Measurements from ENCODE around the gene ZFP91. TPM values are rescaled to one million over a fixed set of nuclear protein-coding genes. Genes with fewer than 3 reads are reported as not detected.

Gene ZFP91
- total and polyA plus RNA-seq, 7 donors: 27.8 to 94.1 (median 68.4) TPM

- no peak overlapping the region for H3K4me3 ChIP-seq
- H3K4me1 ChIP-seq: peaks cover 51% of the 10 kb centered on the region
- H3K27ac ChIP-seq: no peak overlapping the region
- H3K9me3 ChIP-seq: no peaks in the 10 kb centered on the region
- intact Hi-C loops (cut with DNase I): no loop called here
- ATAC-seq (no peak), DNase-seq (no peak)
- H3K36me3 ChIP-seq (ENCODE audit: insufficient read depth in 1 of 2, low read depth in 1 of 2): no peaks in the 10 kb centered on the region
- TF ChIP-seq, protein P1, sequence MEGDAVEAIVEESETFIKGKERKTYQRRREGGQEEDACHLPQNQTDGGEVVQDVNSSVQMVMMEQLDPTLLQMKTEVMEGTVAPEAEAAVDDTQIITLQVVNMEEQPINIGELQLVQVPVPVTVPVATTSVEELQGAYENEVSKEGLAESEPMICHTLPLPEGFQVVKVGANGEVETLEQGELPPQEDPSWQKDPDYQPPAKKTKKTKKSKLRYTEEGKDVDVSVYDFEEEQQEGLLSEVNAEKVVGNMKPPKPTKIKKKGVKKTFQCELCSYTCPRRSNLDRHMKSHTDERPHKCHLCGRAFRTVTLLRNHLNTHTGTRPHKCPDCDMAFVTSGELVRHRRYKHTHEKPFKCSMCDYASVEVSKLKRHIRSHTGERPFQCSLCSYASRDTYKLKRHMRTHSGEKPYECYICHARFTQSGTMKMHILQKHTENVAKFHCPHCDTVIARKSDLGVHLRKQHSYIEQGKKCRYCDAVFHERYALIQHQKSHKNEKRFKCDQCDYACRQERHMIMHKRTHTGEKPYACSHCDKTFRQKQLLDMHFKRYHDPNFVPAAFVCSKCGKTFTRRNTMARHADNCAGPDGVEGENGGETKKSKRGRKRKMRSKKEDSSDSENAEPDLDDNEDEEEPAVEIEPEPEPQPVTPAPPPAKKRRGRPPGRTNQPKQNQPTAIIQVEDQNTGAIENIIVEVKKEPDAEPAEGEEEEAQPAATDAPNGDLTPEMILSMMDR (IDR thresholded peaks at IDR 0.05): no peak
- 84 to 94% (median 85%) methylated on average over 2 of the region's 2 CpGs for WGBS, 3 donors
- H3K27me3 ChIP-seq (ENCODE audit: insufficient read depth in 3 of 3, low read length in 2 of 3): no peaks in the 10 kb centered on the region
These were observed 21.6 kb downstream of the ZFP91 start for GRCh38 chr11:58600510-58600909.

- Histone ChIP-seq H3K36me3 (ENCODE audit: insufficient read depth in 1 of 2, low read depth in 1 of 2) (peaks cover 2 to 25% of the 10 kb centered on the region in 2 donors), H3K9me3 (no peaks in the 10 kb centered on the region), H3K4me1 (peaks cover 26% of the 10 kb centered on the region), H3K27me3 (ENCODE audit: insufficient read depth in 3 of 3, low read length in 2 of 3) (no peaks in the 10 kb centered on the region), H3K27ac (no peak overlapping the region), H3K4me3 (no peak overlapping the region)
- intact Hi-C loops (cut with DNase I): no loop called here
- DNase-seq: no peak
- TF ChIP-seq, protein P1 (IDR thresholded peaks at IDR 0.05): no peak
- peak in 1 of 4 donors; percentile 35 for ATAC-seq
- WGBS, 3 donors: 53 to 73% (median 54%) methylated on average over 4 of the region's 4 CpGs
These were observed 28.3 kb downstream of the ZFP91 start for GRCh38 chr11:58606930-58607714.

- no peak for DNase-seq
These were observed 29.5 kb downstream of the ZFP91 start for GRCh38 chr11:58608331-58608730.

DNA sequence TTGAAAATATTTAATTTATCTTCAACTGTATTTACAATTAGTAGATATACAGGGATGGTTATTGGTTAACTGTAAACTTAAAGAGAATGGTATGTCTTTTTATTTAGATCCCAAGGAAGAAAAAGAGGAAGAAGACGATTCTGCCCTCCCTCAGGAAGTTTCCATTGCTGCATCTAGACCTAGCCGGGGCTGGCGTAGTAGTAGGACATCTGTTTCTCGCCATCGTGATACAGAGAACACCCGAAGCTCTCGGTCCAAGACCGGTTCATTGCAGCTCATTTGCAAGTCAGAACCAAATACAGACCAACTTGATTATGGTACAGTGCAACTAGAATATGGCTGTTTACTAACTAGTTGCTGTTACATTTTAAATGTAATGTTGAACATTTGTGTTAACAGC is 30.9 kb downstream of the ZFP91 start:
- DNase-seq: no peak
- intact Hi-C loops (cut with DNase I): loop anchor here in 1 of 2 donors (1.0 kb wide), 1 partner anchor 12 kb away; no protein-coding TSS in a partner anchor
- Histone ChIP-seq H3K27ac (no peak overlapping the region), H3K36me3 (ENCODE audit: insufficient read depth in 1 of 2, low read depth in 1 of 2) (peaks cover 18 to 51% of the 10 kb centered on the region in 2 donors), H3K4me1 (peaks cover 14% of the 10 kb centered on the region), H3K27me3 (ENCODE audit: insufficient read depth in 3 of 3, low read length in 2 of 3) (no peaks in the 10 kb centered on the region), H3K9me3 (no peaks in the 10 kb centered on the region), H3K4me3 (no peak overlapping the region)
- ATAC-seq: no peak
- TF ChIP-seq, protein P1 (IDR thresholded peaks at IDR 0.05): no peak
- WGBS, 3 donors: 84 to 90% (median 88%) methylated on average over 8 of the region's 8 CpGs

More at GRCh38 chr11:58608331-58608730, 29.5 kb downstream of the ZFP91 start:
- ATAC-seq: no peak
- intact Hi-C loops (cut with DNase I): no loop called here
- no peaks in the 10 kb centered on the region for H3K9me3 ChIP-seq
- peaks cover 8 to 38% of the 10 kb centered on the region in 2 donors for H3K36me3 ChIP-seq (ENCODE audit: insufficient read depth in 1 of 2, low read depth in 1 of 2)
- no peak overlapping the region for H3K4me3 ChIP-seq
- TF ChIP-seq, protein P1 (IDR thresholded peaks at IDR 0.05): no peak
- 88 to 97% (median 96%) methylated on average over 5 of the region's 5 CpGs for WGBS, 3 donors
- H3K27ac ChIP-seq: no peak overlapping the region
- no peaks in the 10 kb centered on the region for H3K27me3 ChIP-seq (ENCODE audit: insufficient read depth in 3 of 3, low read length in 2 of 3)
- peaks cover 21% of the 10 kb centered on the region for H3K4me1 ChIP-seq

All from psoas muscle (tissue), 8 donors.